Adrenal gland (tissue), 12 donors: ENCODE results near the gene TATDN2. TPM values are rescaled to one million over a fixed set of nuclear protein-coding genes. Genes with fewer than 3 reads are reported as not detected.
A peak's percentile ranks its signal among the peaks of the same experiment; 100 is the strongest.

Experiments
- DNase-seq, 7 donors: peaks; one replicate each; pipeline ENCODE4 v3.0.0-alpha.2; 2019 to 2020
- H3K27ac ChIP-seq, 5 donors: fragments of 200-600 bp; sonication (generic) in 4 of 5; 1 replicate in 3 of 5; 2 replicates in 2 of 5; pipeline versions ENCODE4 v1.5.1 to v1.8.0; 2016 to 2020; ENCODE audit warnings: mild to moderate bottlenecking in 1 of 5
- H3K27me3 ChIP-seq: fragments of 200-600 bp; 2 replicates; pipeline ENCODE4 v1.8.0; 2021
- H3K36me3 ChIP-seq, 2 donors: fragments of 200-600 bp; replicated peaks in 1 of 2; 1 replicate in 1 of 2; 2 replicates in 1 of 2; pipeline versions ENCODE4 v1.5.1 to v1.8.0; 2018 to 2022
- H3K4me1 ChIP-seq, 2 donors: fragments of 200-600 bp; replicated peaks in 1 of 2; 1 replicate in 1 of 2; 2 replicates in 1 of 2; pipeline versions ENCODE4 v1.5.1 to v1.8.0; 2018 to 2021
- H3K4me3 ChIP-seq, 4 donors: fragments of 200-600 bp; sonication (generic) in 3 of 4; one replicate each; pipeline ENCODE4 v1.5.1; 2016 to 2018
- H3K9me3 ChIP-seq, 3 donors: fragments of 200-600 bp; sonication (generic) in 1 of 3; replicated peaks in 1 of 3; 1 replicate in 2 of 3; 2 replicates in 1 of 3; pipeline versions ENCODE4 v1.5.1 to v1.8.0; 2016 to 2021
- CTCF ChIP-seq, 6 experiments: fragments of 450-650 bp in 4 of 6; fragments of 200-600 bp in 2 of 6; sonication (generic) in 1 of 6; IDR thresholded peaks; 1 replicate in 5 of 6; 2 replicates in 1 of 6; pipeline versions ENCODE4 v1.5.1 to v1.8.0; 2016 to 2021; ENCODE audit warnings: antibody characterized with exemption in 6 of 6, mild to moderate bottlenecking in 2 of 6, moderate library complexity in 1 of 6
- POLR2A ChIP-seq, 2 donors: fragments of 450-650 bp; IDR thresholded peaks; one replicate each; pipeline ENCODE4 v1.6.1; 2017; ENCODE audit warnings: antibody characterized with exemption in 2 of 2, mild to moderate bottlenecking in 2 of 2, moderate library complexity in 1 of 2
- WGBS, 4 donors: extraction: QIAGEN DNeasy Blood & Tissue Kit in 2 of 4; methylation state at CpG; one replicate each; pipeline versions ENCODE4 v1.1.5 to v1.1.7; 2013 to 2017; 5-methylcytosine and 5-hydroxymethylcytosine counted together
- intact Hi-C, 2 donors: fragments of 100-400 bp; cut with DNase I; formaldehyde crosslinking; loops; one replicate each; pipeline versions ENCODE4 v1.14.1 to v1.15.0; 2022 to 2023
- polyA plus RNA-seq, 3 donors: library from polyadenylated mRNA; stranded (reverse); fragments of 200-250 nt in 2 of 3; fragments of 350-450 nt in 1 of 3; fragmentation: Illumina TruSeq in 1 of 3; extraction: RNeasy Lipid Tissue Mini Kit (QIAGEN cat#74804) in 1 of 3; gene quantifications; one replicate each; pipeline ENCODE4 v1.2.3, GENCODE V29; 2013 to 2014
- total RNA-seq, 9 donors: library from RNA; depleted of rRNA in 4 of 9; stranded (reverse); fragments of >200 nt in 4 of 9; fragments of 120-200 nt in 1 of 9; fragmentation: NEBNext Ultra II Directional in 1 of 9; extraction: Animal tissue kit (Norgen Biotek cat#: 25700) in 1 of 9; gene quantifications; one replicate each; pipeline versions ENCODE4 v1.1.0 to v1.2.4, GENCODE V29; 2013 to 2023
- donor health status: healthy with polysubstance abuse.
- donor health status: Bipolar disorder and iron deficiency.
- donor health status: DM: yes; HTN: yes; CAD: no.
- donor health status: DM: no; HTN: no; CAD: no.
- donor health status: DM: no; HTN: no; CAD: no.
- donor health status: DM: yes; HTN: yes; CAD: no.

The TATDN2 gene
- total and polyA plus RNA-seq, 12 donors: 10.0 to 34.8 (median 22.6) TPM

DNA sequence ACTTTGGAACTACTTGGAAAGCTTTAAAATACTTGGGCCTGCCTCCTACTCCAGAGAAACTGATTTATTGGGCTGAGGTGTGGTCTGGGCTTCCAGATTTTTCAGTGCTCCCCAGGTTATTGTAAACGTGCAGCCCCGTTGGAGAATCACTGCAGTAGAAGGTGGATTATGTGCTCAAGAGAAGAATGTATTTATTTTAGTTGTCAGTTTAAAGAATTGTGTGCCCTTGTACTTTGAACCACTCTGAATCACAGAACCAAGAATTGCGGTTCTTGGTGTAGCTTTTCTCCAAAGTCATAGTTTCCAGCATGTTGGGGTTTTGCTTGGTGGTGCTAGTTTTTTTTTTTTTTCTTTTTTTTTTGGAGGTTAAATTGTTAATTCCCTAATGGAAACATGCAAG is 1.6 kb downstream of the TATDN2 start:
- Histone ChIP-seq H3K36me3 (peaks cover 0 to 17% of the 10 kb centered on the region in 2 donors), H3K27ac (peak overlapping the region in 2 of 5 donors; percentile 89 to 98), H3K4me3 (peak overlapping the region in 1 of 4 donors; percentile 99), H3K27me3 (no peaks in the 10 kb centered on the region), H3K9me3 (peaks cover 0 to 5% (median 0%) of the 10 kb centered on the region in 3 donors), H3K4me1 (peaks cover 14 to 38% of the 10 kb centered on the region in 2 donors)
- intact Hi-C loops: no loop called here
- TF ChIP-seq POLR2A (IDR thresholded peaks at IDR 0.05) (no peak), CTCF (IDR thresholded peaks at IDR 0.05) (no peak)
- no peak for DNase-seq
- WGBS, 4 donors: 16 to 26% (median 20%) methylated on average over 3 of the region's 3 CpGs

GRCh38 chr3:10251006-10251405 is 2.7 kb downstream of the TATDN2 start:
- TF ChIP-seq CTCF (IDR thresholded peaks at IDR 0.05) (no peak), POLR2A (IDR thresholded peaks at IDR 0.05) (no peak)
- no peak for DNase-seq
- H3K36me3 ChIP-seq: peaks cover 0 to 27% of the 10 kb centered on the region in 2 donors
- no peak overlapping the region for H3K4me3 ChIP-seq
- no peaks in the 10 kb centered on the region for H3K9me3 ChIP-seq
- no peaks in the 10 kb centered on the region for H3K27me3 ChIP-seq
- intact Hi-C loops: no loop called here
- H3K4me1 ChIP-seq: peaks cover 16 to 44% of the 10 kb centered on the region in 2 donors
- 91 to 99% (median 97%) methylated on average over 3 of the region's 3 CpGs for WGBS, 4 donors
- H3K27ac ChIP-seq: no peak overlapping the region

DNA sequence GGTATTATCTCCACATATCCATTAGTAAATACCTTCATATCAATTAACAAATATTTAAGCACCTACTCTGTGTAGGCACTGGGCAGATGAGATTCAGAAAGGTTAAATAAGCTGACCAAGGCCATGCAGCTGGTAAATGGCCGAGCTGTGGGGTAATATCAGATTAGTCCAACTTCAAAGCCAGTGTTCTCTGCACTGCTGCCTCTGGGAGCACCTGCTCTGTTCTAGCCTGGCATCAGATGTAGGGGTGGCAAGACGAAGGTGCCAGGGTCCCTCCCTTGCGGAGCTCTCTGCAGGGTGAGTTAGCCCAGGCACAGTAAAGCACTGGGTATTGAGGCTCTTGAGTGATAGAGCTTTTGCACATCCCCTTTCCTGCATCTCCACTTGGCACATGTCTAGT is 5.5 kb downstream of the TATDN2 start:
- Histone ChIP-seq H3K4me3 (no peak overlapping the region), H3K9me3 (no peaks in the 10 kb centered on the region), H3K4me1 (peaks cover 17 to 47% of the 10 kb centered on the region in 2 donors), H3K27ac (no peak overlapping the region), H3K27me3 (no peaks in the 10 kb centered on the region), H3K36me3 (peaks cover 0 to 32% of the 10 kb centered on the region in 2 donors)
- DNase-seq: peak in 1 of 7 donors; percentile 9
- no peak for TF ChIP-seq POLR2A (IDR thresholded peaks at IDR 0.05)
- WGBS, 4 donors: 40 to 66% (median 55%) methylated on average over 2 to 3 of the region's 3 CpGs
- intact Hi-C loops: no loop called here

DNA sequence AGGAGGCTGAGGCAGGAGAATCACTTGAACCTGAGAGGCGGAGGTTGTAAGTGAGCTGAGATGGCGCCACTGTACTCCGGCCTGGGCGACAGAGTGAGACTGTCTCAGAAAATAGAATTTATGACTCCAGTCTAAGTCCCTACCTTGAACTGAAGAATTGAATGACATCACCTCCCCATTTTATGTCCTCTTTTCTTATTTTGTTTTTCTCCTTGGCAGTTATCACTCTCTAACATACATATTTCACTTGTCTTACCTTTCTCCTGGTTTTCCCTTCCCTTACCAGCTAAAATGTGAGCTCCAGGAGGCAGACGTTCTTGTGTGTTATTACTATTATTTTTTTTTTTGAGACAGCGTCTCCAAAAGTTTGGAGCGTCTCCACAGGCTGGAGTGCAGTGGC is 7.6 kb downstream of the TATDN2 start:
- H3K4me1 ChIP-seq: peaks cover 3 to 31% of the 10 kb centered on the region in 2 donors
- no peak for TF ChIP-seq POLR2A (IDR thresholded peaks at IDR 0.05)
- no peak for TF ChIP-seq CTCF (IDR thresholded peaks at IDR 0.05)
- no peak for DNase-seq
- H3K27ac ChIP-seq: no peak overlapping the region
- no peaks in the 10 kb centered on the region for H3K27me3 ChIP-seq
- no peaks in the 10 kb centered on the region for H3K9me3 ChIP-seq
- WGBS, 4 donors: 59 to 68% (median 64%) methylated on average over 7 of the region's 7 CpGs
- intact Hi-C loops: no loop called here
- no peak overlapping the region for H3K4me3 ChIP-seq
- H3K36me3 ChIP-seq: peaks cover 0 to 42% of the 10 kb centered on the region in 2 donors

- no peaks in the 10 kb centered on the region for H3K9me3 ChIP-seq
- no peak for TF ChIP-seq POLR2A (IDR thresholded peaks at IDR 0.05)
- TF ChIP-seq CTCF (IDR thresholded peaks at IDR 0.05): no peak
- peaks cover 0 to 30% of the 10 kb centered on the region in 2 donors for H3K36me3 ChIP-seq
- H3K4me3 ChIP-seq: no peak overlapping the region
- 83 to 97% (median 92%) methylated on average over 7 of the region's 7 CpGs for WGBS, 4 donors
- no peak overlapping the region for H3K27ac ChIP-seq
- H3K27me3 ChIP-seq: no peaks in the 10 kb centered on the region
- intact Hi-C loops: no loop called here
- no peak for DNase-seq
- peaks cover 3 to 29% of the 10 kb centered on the region in 2 donors for H3K4me1 ChIP-seq
Measured at GRCh38 chr3:10259036-10259435, 10.8 kb downstream of the TATDN2 start.
